Stromal cell of bone marrow (primary cell): ENCODE measurements around the gene CTSW.
"Not testable (repeated sequence)": the region's sequence is repeated elsewhere in the genome, so short reads cannot be mapped to it uniquely, and the experiment has no call there.

Experiments
- DNase-seq: peaks from one replicate; pipeline ENCODE4 v3.0.0-alpha.2; 2012; ENCODE audit warnings: low read depth

The CTSW gene

GRCh38 chr11:65886826-65887722 lies 7.4 kb downstream of the CTSW start:
- no peak for DNase-seq

DNA sequence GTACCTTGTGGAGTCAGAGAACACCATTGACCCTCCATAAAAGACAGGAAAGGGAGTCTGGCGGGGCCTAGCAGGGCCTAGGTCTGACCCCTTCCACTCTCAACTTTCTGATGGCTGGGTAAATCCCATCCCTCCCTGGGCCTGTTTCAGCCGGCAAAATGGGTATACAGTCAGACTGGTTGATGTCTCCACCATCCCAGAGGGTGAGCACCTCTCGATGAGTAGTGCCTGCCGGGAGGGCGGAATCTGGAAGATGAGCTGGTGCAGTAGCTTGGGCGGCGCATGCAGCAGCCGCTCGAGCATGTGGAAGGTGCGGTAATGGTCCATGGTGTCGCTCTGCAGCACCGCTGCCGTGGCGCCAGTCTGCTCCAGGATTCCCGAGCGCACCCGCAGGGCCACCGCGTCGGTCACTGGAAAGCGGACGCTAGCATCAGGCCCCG lies 8.1 kb downstream of the CTSW start:
- DNase-seq, result no peak

GRCh38 chr11:65888163-65888814 lies 8.7 kb downstream of the CTSW start, which contains the start of gene FIBP:
Gene FIBP (minus strand): TSS chr11:65888471. CDS start chr11:65888418, 53 bp downstream.
- peak; percentile 94 for DNase-seq

DNA sequence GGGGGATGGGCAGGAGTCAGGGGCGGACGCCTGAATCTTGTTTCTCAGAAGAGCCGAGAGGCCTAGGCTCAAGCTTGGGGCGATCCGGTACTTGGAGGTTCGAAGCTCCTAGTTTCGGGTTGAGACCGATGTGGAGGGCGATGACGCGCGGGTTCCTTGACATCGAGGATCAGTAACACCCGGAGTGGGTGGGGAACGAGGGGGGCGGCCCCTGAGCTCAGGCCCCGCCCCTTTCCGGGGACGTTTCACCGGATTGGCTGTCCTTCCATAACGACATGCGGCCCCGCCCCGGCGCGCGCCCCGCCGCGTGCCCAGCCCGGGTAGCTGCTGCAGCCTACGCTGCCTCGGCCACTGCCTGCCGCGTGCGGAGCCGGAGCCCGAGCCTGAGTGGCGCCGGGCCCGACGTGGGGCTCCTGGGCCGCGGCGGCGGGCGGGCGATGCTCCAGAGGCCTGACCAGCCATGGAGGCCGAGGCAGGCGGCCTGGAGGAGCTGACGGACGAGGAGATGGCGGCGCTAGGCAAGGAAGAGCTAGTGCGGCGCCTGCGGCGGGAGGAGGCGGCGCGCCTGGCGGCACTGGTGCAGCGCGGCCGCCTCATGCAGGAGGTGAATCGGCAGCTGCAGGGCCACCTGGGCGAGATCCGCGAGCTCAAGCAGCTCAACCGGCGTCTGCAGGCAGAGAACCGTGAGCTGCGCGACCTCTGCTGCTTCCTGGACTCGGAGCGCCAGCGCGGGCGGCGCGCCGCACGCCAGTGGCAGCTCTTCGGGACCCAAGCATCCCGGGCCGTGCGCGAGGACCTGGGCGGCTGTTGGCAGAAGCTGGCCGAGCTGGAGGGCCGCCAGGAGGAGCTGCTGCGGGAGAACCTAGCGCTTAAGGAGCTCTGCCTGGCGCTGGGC lies 10.9 kb downstream of the CTSW start, which contains the start of gene CCDC85B:
Gene CCDC85B, plus strand, starts transcription at position 350 of the 895 bp plus-strand sequence. Its CDS starts 111 bp downstream, at position 461.
- DNase-seq, result peak; percentile 95

- DNase-seq, result no peak
Measured at GRCh38 chr11:65891219-65892136, 11.8 kb downstream of the CTSW start.

DNA sequence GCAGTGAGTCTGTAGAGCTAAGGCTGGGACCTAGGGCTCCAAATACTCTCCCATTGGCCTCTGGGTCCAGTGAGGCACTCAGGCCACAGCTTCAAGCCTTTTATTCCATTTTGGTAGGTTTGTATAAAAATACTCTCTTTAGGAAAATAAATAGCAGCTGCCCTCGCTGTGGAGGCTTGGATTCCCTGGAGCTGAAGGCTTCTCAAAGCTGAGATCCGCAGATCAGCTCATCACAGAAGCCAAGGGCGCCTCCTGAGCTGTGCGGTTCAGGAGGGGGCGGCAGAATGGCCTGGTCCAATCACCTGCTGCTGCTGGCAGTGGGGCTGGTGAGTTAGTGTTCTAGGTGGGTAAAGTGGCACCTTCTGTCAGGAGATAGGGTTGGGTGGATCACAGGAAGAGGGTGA lies 12.5 kb downstream of the CTSW start:
- not testable (repeated sequence) for DNase-seq

DNA sequence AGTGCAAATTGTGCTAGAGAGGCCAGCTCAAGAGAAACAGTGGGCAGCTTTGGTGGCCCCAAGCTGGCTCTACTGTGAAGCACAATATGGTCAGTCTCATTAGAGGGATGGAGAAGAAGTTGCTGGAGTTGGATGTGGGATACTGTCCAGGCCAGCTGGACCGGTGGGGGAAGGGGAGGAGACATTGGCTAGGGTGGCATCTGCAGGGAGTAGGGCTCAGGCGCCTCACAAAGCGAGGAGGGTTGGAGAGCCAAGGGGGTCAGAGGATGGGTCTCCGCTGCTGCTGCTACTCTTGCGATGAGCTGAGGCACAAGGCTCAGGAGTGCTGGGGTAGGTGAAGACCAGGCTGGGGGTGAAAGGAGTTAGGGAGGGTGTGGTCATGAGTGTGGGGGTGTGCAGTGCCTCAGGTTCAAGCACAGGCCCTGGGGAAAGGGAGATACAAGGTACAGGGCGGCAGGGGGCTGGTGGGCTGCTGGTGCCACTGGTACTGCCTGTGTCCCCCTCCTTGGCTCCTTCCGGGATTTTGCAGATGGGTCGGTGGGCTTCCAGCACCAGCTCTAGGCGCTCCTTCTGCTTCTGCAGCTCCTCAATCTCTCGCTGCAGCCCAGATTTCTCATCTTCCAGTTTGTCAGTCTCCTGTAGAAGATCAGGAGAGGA lies 13.2 kb downstream of the CTSW start:
- no peak for DNase-seq

GRCh38 chr11:65894034-65894591 lies 14.5 kb downstream of the CTSW start:
- no peak for DNase-seq

DNA sequence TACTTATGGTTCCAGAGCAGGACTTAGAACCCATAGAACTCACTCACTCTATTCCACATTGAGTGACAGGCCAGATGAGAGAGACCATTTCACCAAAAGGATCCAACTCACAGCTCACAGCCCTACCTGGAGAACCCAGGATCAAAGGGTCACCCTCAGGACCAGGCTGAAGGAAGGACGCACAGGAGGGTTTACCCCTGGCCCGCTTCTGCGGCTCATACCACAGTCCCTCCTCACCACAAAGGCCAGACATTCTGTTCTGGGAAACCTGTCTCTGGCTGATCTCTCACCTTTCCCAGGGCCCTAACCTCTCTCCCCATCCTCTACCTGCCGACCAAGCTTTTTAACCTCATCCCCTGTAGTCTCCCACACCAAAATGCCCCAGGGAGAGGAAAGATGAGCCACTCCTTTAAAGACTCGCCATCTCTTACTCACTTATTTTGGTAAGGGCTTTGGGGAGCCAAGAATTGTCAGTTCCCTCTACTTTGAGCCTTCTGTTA lies 15.9 kb downstream of the CTSW start:
- DNase-seq, result no peak

- DNase-seq, result no peak
Measured at GRCh38 chr11:65896034-65896999, 16.7 kb downstream of the CTSW start.

- no peak for DNase-seq
Measured at GRCh38 chr11:65897020-65897471, 17.4 kb downstream of the CTSW start.

DNA sequence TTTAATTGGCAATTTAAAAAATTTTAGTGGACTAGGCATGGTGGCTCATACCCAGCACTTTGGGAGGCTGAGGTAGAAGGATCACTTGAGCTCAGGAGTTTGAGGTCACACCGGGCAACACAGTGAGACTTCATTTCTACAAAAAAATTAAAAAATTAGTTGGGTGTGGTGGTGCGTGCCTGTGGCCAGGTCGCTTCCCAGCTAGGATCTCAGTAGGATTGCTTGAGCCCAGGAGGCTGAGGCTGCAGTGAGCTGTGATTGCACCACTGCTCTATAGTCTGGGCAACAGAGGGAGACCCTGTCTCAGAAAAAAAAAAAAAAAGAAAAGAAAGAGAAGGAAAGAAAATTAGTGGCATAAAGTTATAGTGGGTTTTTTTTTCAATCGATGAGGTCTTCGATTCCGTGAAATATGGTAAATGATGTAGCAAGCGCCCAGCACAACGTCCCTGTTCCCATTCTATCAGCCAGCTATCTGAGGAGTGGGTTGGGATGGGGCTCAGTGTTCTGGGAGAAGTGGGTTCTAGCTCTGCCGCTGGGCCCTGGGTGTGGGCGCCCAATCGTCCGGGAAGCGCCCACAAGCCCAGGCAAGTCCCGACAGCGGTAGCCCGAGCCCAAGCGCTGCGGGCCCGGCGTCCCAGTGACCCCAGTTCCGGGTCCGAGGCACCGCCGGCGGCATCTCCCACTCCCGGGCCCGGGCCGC lies 19.2 kb downstream of the CTSW start:
- no peak for DNase-seq

DNA sequence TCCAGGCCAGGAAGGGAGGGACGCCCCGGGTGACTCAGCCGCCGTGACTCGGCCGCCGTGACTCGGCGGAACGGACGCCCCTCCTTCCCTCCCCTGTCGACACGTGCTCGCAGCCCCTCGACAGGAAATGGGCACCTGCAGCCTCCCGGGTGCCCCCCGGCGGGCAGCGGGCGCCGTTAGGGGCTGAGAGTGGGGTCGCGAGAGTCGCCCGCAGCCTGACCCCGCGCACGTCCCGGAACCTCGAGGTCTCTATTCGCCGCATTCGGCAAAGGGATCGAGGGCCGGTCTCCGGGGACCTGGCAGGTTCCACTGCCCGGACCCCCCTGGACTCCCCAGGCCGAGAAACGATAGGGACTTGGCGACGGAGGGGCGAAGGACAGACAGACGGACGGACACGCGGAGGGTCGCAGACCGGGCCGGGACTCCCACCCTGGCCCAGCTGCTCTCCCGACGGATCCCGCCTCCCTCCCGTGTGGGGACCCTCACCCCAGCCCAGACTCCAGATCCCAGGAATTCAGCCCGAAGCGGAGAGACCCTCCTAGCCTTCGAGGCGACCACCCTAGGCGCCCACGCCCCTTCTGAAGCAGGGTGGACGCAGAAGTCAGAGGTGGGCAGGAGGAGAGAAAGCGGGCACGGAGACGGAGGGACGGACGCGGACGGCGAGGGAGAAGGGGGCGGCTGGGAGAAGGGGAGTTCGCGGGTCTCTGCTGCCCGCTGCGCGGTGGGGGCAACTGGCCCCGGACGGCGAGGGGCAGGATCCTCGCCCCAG lies 19.9 kb downstream of the CTSW start:
- peak; percentile 64 for DNase-seq

DNA sequence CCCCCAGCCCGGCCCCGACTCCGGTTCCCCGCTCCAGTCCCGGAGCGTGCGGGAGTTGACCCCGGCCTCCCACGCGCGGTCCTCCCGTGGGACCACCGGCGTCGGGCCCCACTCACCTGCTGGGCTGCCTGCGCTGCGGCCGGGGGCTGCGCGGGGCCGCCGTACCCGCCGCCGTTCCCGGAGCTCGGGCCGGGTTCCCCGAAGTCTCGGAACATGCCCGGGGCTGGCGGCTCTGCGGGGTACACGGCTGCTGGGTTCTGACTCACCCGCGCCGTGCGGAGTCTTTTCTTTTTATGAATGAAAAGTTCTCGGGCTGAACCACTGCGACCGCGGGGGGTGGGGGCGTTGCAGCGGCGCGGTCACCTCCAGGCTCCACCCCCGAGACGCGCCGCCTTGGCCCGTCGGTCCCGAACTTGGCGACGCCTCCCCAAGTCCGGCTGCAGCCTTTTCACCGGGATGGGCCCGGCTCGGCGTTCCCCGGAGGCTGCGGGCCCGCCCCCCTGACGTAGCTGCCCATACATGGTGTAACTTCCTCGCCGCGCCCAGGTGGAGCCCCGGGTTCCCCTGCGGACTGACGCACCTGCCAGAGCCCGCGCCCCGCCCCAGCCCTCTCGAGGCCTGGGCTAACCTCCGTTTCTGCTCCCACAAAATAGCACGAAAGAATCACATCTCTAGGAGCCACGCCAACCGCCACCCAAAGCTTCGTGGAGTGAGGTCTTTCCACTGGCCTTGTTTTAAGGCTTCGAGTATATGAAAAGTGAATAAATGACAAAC lies 20.7 kb downstream of the CTSW start, which contains the start of gene FOSL1:
Gene FOSL1, minus strand, starts transcription at position 264 of the 774 bp plus-strand sequence. Its CDS starts 49 bp downstream, at position 215.
- DNase-seq, result peak; percentile 92

- no peak for DNase-seq
Measured at GRCh38 chr11:65900899-65901180, 21.2 kb downstream of the CTSW start.

DNA sequence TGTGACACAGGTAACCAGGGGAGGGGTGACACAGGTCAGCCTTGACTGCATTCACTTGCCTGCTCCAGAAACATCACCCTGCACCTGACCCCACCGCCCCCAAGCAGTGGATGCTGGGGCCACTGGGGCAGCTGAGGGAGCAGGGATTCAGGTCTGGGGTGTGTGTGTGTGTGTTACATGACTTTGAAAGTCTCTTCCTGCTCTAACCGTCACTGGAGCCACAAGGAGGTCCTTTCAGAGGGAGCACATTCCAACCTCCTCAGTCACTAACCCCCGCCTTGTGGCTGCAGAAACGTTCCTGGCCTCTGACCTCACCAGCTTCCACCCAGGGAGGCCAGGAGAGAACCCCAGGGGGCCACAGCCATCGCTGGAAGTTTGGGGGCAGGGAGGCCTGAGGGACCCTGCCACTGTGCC lies 23.4 kb downstream of the CTSW start:
- peak; percentile 69 for DNase-seq
